ENCODE data around the gene APLP2. TPM values are rescaled to one million over a fixed set of nuclear protein-coding genes. Genes with fewer than 3 reads are reported as not detected.

The APLP2 gene
- total and polyA plus RNA-seq, 2 donors (not counting 1 experiment from before 2014, with no cell fraction given) = 409 to 508 TPM

GRCh38 chr11:130031945-130032344 is 37.7 kb upstream of the APLP2 start:
- no peaks in the 10 kb centered on the region for H3K79me2 ChIP-seq (ENCODE audit: control insufficient read depth, insufficient read depth, low read length)
- no peaks in the 10 kb centered on the region for H3K9me3 ChIP-seq (ENCODE audit: control insufficient read depth, insufficient read depth, low read depth, low read length)
- H3K27ac ChIP-seq (ENCODE audit: insufficient read depth, low read length) = no peak overlapping the region
- no peak overlapping the region for H2AFZ ChIP-seq (ENCODE audit: low read length)
- H3K4me3 ChIP-seq (replicated peaks in 1 of 4; ENCODE audit: control extremely low read depth in 1 of 4, insufficient read depth in 1 of 4, low read depth in 3 of 4, low read length in 4 of 4) = no peak overlapping the region
- H3K9ac ChIP-seq (ENCODE audit: insufficient read depth, low read length) = no peak overlapping the region
- H3K36me3 ChIP-seq (ENCODE audit: control insufficient read depth, insufficient read depth, low read length) = no peaks in the 10 kb centered on the region
- DNase-seq (ENCODE audit: low read depth in 2 of 2) = no peak
- H3K4me2 ChIP-seq (ENCODE audit: extremely low read depth, insufficient read depth, low read length) = no peak overlapping the region
- no peaks in the 10 kb centered on the region for H4K20me1 ChIP-seq (ENCODE audit: control insufficient read depth, extremely low read depth, insufficient read depth, low read length)
- H3K27me3 ChIP-seq (ENCODE audit: control insufficient read depth, insufficient read depth, low read length) = no peaks in the 10 kb centered on the region
- no peaks in the 10 kb centered on the region for H3K4me1 ChIP-seq (ENCODE audit: control insufficient read depth, extremely low read depth, insufficient read depth, low read length)
- TF ChIP-seq CTCF (conservative IDR thresholded peaks at IDR 0.05 in 1 of 2, IDR thresholded peaks at IDR 0.05 in 1 of 2; ENCODE audit: low read depth in 1 of 2, low read length in 2 of 2) (no peak), EZH2 (IDR thresholded peaks at IDR 0.05; ENCODE audit: low read length, missing control alignments) (no peak)

DNA sequence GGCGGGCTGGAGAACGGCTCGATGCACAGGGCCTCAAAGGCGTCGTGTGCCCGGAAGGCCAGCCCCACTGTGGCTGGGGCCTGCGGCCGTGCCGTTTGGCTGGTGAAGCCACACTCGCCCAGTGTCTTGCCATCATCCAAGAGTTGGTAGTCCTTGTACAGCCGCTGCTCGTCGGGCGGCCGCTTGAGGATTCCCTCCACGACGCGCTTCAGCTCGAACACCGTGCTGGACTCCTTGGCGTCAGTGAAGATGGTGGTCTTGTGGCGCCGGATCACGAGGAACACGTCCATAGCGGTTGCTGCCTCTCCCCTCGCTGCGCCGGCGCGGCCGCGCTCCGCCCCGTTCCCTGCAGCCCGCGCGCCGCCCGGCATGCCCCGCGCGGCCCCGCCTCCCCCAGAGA is 36.8 kb upstream of the APLP2 start:
- H3K4me2 ChIP-seq (ENCODE audit: extremely low read depth, insufficient read depth, low read length) = no peak overlapping the region
- no peaks in the 10 kb centered on the region for H3K9me3 ChIP-seq (ENCODE audit: control insufficient read depth, insufficient read depth, low read depth, low read length)

GRCh38 chr11:130034236-130034635 is 35.5 kb upstream of the APLP2 start:
- Histone ChIP-seq H3K27me3 (ENCODE audit: control insufficient read depth, insufficient read depth, low read length) (no peaks in the 10 kb centered on the region), H2AFZ (ENCODE audit: low read length) (no peak overlapping the region), H3K27ac (ENCODE audit: insufficient read depth, low read length) (no peak overlapping the region), H3K9me3 (ENCODE audit: control insufficient read depth, insufficient read depth, low read depth, low read length) (no peaks in the 10 kb centered on the region), H3K9ac (ENCODE audit: insufficient read depth, low read length) (no peak overlapping the region), H3K4me2 (ENCODE audit: extremely low read depth, insufficient read depth, low read length) (no peak overlapping the region), H3K36me3 (ENCODE audit: control insufficient read depth, insufficient read depth, low read length) (no peaks in the 10 kb centered on the region), H4K20me1 (ENCODE audit: control insufficient read depth, extremely low read depth, insufficient read depth, low read length) (no peaks in the 10 kb centered on the region), H3K4me1 (ENCODE audit: control insufficient read depth, extremely low read depth, insufficient read depth, low read length) (no peaks in the 10 kb centered on the region), H3K79me2 (ENCODE audit: control insufficient read depth, insufficient read depth, low read length) (no peaks in the 10 kb centered on the region), H3K4me3 (replicated peaks in 1 of 4; ENCODE audit: control extremely low read depth in 1 of 4, insufficient read depth in 1 of 4, low read depth in 3 of 4, low read length in 4 of 4) (no peak overlapping the region)
- DNase-seq (ENCODE audit: low read depth in 2 of 2) = no peak
- TF ChIP-seq EZH2 (IDR thresholded peaks at IDR 0.05; ENCODE audit: low read length, missing control alignments) = no peak
- no peak for TF ChIP-seq CTCF (conservative IDR thresholded peaks at IDR 0.05 in 1 of 2, IDR thresholded peaks at IDR 0.05 in 1 of 2; ENCODE audit: low read depth in 1 of 2, low read length in 2 of 2)

More for the DNA sequence above, 36.8 kb upstream of the APLP2 start:
- Histone ChIP-seq H3K36me3 (ENCODE audit: control insufficient read depth, insufficient read depth, low read length) (no peaks in the 10 kb centered on the region), H3K79me2 (ENCODE audit: control insufficient read depth, insufficient read depth, low read length) (no peaks in the 10 kb centered on the region), H3K4me1 (ENCODE audit: control insufficient read depth, extremely low read depth, insufficient read depth, low read length) (no peaks in the 10 kb centered on the region), H3K27ac (ENCODE audit: insufficient read depth, low read length) (no peak overlapping the region), H3K27me3 (ENCODE audit: control insufficient read depth, insufficient read depth, low read length) (no peaks in the 10 kb centered on the region), H2AFZ (ENCODE audit: low read length) (no peak overlapping the region), H3K9ac (ENCODE audit: insufficient read depth, low read length) (no peak overlapping the region), H3K4me3 (replicated peaks in 1 of 4; ENCODE audit: control extremely low read depth in 1 of 4, insufficient read depth in 1 of 4, low read depth in 3 of 4, low read length in 4 of 4) (no peak overlapping the region), H4K20me1 (ENCODE audit: control insufficient read depth, extremely low read depth, insufficient read depth, low read length) (no peaks in the 10 kb centered on the region)
- TF ChIP-seq EZH2 (IDR thresholded peaks at IDR 0.05; ENCODE audit: low read length, missing control alignments) (no peak), CTCF (conservative IDR thresholded peaks at IDR 0.05 in 1 of 2, IDR thresholded peaks at IDR 0.05 in 1 of 2; ENCODE audit: low read depth in 1 of 2, low read length in 2 of 2) (no peak)
- no peak for DNase-seq (ENCODE audit: low read depth in 2 of 2)
